GM21723 (cell line): Measurements from ENCODE around the gene C1orf216.
"Not testable (repeated sequence)": the region's sequence is repeated elsewhere in the genome, so short reads cannot be mapped to it uniquely, and the experiment has no call there.

Experiments used
- ATAC-seq: cut with Tn5 transposase; IDR thresholded peaks from one replicate; pipeline ENCODE4 v1.9.1; 2021; ENCODE audit warnings: mild to moderate bottlenecking, moderate library complexity; ENCODE audit not compliant: unreplicated experiment

Gene C1orf216

DNA sequence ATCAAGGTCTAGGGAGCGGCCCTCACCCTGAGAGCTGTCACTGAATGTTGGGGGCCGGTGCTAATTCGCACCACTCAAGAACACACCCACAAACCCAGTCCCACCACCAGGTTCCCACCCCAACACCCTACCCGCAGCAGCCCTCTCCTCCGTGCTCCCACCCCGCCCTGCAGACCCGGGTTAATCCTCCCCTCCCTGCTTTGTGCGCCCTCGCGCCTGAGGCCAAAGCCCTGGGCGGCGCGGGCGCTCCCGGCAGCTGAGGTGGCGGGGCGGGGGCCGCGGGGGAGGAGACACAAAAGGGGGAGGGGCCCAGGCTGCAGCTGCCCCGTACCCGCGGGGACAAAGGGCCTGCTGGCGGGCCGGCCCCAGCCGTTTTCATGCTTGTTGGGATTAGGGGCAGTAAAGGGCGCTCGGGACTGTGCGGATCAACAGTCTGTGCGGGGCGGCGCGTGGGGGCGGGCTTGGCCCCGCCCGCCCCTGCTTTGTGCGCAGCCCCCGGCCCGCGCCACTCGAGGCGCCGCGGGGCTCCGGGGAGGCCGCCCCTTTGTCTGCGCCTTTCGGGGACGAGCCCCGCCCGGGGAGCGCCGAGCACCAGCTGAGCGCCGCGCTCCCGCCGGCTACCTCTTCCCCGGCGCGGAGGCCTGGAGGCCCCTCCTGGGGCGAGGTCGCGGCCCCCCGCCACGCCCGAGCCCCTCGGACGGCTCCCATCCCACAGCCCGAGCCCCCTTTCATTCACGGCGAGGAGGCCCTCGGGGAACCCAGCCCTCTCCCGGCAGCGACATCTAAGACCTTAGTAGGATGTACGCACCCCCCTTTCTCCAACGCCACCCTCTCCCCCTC is 10.9 kb downstream of the C1orf216 start:
- ATAC-seq: no peak

DNA sequence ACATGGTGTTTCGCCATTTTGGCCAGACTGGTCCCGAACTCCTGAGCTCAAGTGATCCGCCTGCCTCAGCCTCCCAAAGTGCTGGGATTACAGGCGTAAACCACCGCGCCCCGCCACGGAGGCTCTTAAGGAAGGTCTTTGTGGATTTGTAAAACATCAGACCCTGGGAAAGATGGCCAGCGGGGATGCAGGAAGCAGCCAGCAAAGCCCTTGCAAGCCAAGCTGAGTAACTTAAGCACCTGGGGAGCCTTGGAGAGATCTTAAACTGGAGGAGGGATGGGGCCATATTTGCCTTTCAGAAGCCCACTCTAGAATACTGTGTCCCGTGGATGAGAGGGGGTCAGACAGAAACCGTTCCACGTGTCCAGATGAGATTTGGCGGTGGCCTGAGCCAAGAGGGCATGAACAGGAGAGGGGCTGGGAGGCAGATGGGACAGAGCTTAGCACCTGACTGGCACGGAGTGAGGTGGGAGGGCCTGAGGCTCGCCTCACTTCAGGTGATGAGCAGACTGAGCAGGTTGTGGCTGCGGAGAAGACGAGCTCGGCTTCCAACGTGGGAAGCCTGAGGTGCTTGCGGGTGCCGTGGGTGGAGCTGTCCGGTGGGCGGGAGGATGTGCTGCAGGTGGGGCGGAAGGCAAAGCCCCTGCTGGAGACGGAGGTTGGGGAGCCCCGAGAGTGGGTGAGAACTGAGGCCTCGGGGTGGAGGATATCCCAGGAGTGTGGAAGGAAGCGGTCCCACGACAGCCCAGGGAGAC is 11.7 kb downstream of the C1orf216 start:
- no peak for ATAC-seq

GRCh38 chr1:35702508-35702907 is 16.2 kb downstream of the C1orf216 start:
- ATAC-seq: no peak

- not testable (repeated sequence) for ATAC-seq
These were observed 19.5 kb downstream of the C1orf216 start for GRCh38 chr1:35699152-35699551.

- ATAC-seq: no peak
These were observed 26.4 kb downstream of the C1orf216 start for GRCh38 chr1:35692317-35692716.

- ATAC-seq: no peak
These were observed 27.0 kb downstream of the C1orf216 start for GRCh38 chr1:35691571-35692220.

DNA sequence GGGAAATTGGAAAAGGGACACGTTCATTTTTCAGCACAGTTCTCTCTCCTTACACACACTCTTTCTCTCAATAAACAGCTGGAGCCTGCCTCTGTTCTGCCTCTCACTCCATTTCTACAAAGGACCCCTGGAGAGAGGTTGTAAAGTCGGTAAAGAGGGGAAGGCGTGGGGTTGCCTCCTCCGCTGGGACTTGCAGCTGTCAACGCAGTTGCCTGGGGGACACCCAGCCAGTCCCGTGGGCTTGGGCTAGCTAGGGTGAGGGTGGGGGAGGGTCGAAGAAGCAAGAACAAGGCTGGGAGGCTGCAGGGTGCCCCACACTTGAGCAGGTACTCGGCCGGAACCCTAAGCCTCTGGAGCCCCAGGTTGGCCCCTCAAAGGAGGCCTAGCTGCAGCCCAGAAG is 27.6 kb downstream of the C1orf216 start:
- no peak for ATAC-seq

DNA sequence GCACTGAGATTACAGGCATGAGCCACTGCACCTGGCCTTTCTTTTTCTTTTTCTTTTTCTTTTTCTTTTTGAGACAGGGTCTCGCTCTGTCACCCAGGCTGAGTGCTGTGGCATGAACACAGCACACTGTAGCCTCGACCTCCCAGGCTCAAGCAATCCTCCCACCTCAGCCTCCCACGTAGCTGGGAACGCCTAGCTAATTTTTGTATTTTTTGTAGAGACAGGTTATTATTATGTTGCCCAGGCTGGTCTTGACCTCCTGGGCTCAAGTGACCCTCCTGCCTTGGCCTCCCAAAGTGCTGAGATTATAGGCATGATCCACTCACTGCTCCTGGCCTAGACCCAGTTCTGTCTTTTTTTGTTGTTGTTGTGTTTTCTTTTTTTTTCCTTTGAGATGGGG is 28.6 kb downstream of the C1orf216 start:
- ATAC-seq: not testable (repeated sequence)

- ATAC-seq: no peak
These were observed 30.5 kb downstream of the C1orf216 start for GRCh38 chr1:35688161-35688560.

DNA sequence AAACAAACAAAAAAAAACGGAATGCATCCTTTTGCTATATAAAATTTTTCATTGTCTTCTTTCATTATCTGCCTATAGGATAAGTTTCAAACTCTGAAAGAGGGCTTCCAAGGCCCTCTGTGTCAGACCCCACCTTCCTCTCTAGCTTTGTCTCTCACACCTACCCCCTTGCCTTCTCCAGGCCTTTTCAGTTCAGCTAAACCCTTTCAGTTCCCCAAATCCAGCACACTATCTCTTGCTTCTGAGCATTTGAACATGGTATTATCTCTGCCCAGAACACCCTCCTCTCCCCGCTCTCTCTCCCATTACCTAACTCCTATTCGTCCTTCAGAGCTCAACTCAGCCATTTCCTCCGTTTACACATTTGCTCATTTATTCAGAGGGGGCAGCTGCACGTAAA is 35.7 kb downstream of the C1orf216 start:
- no peak for ATAC-seq

DNA sequence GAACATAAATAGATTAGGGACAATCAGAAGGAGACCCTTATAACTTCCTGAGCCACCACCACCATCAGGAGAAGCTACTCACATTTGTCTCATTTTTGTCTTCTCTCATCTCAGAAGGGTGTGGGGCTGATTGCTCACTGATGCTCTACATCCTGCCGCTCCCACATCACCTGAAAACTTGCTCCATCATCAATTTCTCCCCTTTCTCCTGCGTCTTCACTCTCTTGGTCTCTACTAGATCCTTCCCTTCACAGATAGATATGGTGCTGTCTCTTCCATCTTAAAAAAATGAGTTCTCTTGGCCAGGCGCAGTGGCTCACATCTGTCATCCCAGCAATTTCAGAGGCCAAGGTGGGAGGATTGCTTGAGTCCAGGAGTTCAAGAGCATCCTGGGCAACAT is 38.4 kb downstream of the C1orf216 start:
- no peak for ATAC-seq

- no peak for ATAC-seq
These were observed 42.9 kb downstream of the C1orf216 start for GRCh38 chr1:35675773-35676172.

- ATAC-seq: no peak
These were observed 44.6 kb downstream of the C1orf216 start for GRCh38 chr1:35674111-35674510.

DNA sequence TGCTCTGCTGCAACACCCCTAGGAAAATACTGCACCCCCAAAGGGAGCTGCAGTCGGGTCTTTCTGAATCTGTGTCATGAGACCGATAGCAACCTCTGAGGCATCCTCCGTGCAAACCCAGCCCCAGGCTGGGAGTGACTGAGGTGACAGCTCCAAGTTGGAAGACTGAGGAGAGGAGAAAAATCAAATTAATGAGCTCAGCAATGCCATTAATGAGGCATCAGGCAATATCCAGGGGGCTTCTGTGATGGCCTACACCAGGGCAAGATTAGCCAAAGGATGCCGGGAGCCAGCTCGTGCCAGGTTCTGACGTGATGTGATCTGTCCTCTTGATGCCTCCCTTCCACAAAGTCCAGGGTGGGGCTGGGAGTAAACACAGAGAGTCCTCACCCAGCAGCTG is 46.6 kb downstream of the C1orf216 start:
- no peak for ATAC-seq

- no peak for ATAC-seq
These were observed 50.2 kb downstream of the C1orf216 start for GRCh38 chr1:35668506-35668905.

- no peak for ATAC-seq
These were observed 51.8 kb downstream of the C1orf216 start for GRCh38 chr1:35666916-35667315.

GRCh38 chr1:35666216-35666615 is 52.5 kb downstream of the C1orf216 start:
- ATAC-seq: no peak
